ENCODE data around the gene RRAS2. TPM values are rescaled to one million over a fixed set of nuclear protein-coding genes. Genes with fewer than 3 reads are reported as not detected.
"Not testable (repeated sequence)": the region's sequence is repeated elsewhere in the genome, so short reads cannot be mapped to it uniquely, and the experiment has no call there.

RRAS2 gene
- total and polyA plus RNA-seq, 4 donors = 21.2 to 73.5 (median 35.0) TPM

- Histone ChIP-seq H3K4me3 (no peak overlapping the region), H3K27me3 (ENCODE audit: control insufficient read depth in 3 of 3, insufficient read depth in 3 of 3, low read length in 2 of 3) (no peaks in the 10 kb centered on the region), H3K36me3 (ENCODE audit: control insufficient read depth in 4 of 4, insufficient read depth in 4 of 4, low read length in 4 of 4) (no peaks in the 10 kb centered on the region), H3K9me3 (ENCODE audit: control insufficient read depth in 4 of 4, insufficient read depth in 3 of 4, low read length in 3 of 4) (no peaks in the 10 kb centered on the region), H3K9ac (ENCODE audit: insufficient read depth in 1 of 2, low read length in 2 of 2) (no peak overlapping the region), H3K4me1 (ENCODE audit: control insufficient read depth in 5 of 5, insufficient read depth in 5 of 5, low read length in 5 of 5) (no peaks in the 10 kb centered on the region), H3K27ac (ENCODE audit: low read depth in 1 of 2, low read length in 1 of 2) (no peak overlapping the region)
- DNase-seq = no peak
- ATAC-seq (ENCODE audit: insufficient read depth, low FRiP score) = no peak
- 96 to 98% methylated on average over 7 of the region's 7 CpGs for WGBS, 2 donors
- TF ChIP-seq, protein P1, sequence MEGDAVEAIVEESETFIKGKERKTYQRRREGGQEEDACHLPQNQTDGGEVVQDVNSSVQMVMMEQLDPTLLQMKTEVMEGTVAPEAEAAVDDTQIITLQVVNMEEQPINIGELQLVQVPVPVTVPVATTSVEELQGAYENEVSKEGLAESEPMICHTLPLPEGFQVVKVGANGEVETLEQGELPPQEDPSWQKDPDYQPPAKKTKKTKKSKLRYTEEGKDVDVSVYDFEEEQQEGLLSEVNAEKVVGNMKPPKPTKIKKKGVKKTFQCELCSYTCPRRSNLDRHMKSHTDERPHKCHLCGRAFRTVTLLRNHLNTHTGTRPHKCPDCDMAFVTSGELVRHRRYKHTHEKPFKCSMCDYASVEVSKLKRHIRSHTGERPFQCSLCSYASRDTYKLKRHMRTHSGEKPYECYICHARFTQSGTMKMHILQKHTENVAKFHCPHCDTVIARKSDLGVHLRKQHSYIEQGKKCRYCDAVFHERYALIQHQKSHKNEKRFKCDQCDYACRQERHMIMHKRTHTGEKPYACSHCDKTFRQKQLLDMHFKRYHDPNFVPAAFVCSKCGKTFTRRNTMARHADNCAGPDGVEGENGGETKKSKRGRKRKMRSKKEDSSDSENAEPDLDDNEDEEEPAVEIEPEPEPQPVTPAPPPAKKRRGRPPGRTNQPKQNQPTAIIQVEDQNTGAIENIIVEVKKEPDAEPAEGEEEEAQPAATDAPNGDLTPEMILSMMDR (IDR thresholded peaks at IDR 0.05; ENCODE audit: control extremely low read depth, extremely low read depth) = no peak
Measured at GRCh38 chr11:14347494-14347893, 11.5 kb downstream of the RRAS2 start.

GRCh38 chr11:14346303-14346955 is 12.6 kb downstream of the RRAS2 start:
- DNase-seq = no peak
- WGBS, 2 donors = 95 to 98% methylated on average over 2 of the region's 2 CpGs
- no peak overlapping the region for H3K27ac ChIP-seq (ENCODE audit: low read depth in 1 of 2, low read length in 1 of 2)
- H3K4me1 ChIP-seq (ENCODE audit: control insufficient read depth in 5 of 5, insufficient read depth in 5 of 5, low read length in 5 of 5) = peaks cover 0 to 4% (median 0%) of the 10 kb centered on the region in 5 donors
- H3K9me3 ChIP-seq (ENCODE audit: control insufficient read depth in 4 of 4, insufficient read depth in 3 of 4, low read length in 3 of 4) = no peaks in the 10 kb centered on the region
- H3K9ac ChIP-seq (ENCODE audit: insufficient read depth in 1 of 2, low read length in 2 of 2) = no peak overlapping the region
- no peak overlapping the region for H3K4me3 ChIP-seq
- no peak for ATAC-seq (ENCODE audit: insufficient read depth, low FRiP score)
- H3K27me3 ChIP-seq (ENCODE audit: control insufficient read depth in 3 of 3, insufficient read depth in 3 of 3, low read length in 2 of 3) = no peaks in the 10 kb centered on the region
- no peaks in the 10 kb centered on the region for H3K36me3 ChIP-seq (ENCODE audit: control insufficient read depth in 4 of 4, insufficient read depth in 4 of 4, low read length in 4 of 4)
- TF ChIP-seq, protein P1 (IDR thresholded peaks at IDR 0.05; ENCODE audit: control extremely low read depth, extremely low read depth) = no peak

- H3K4me3 ChIP-seq = no peak overlapping the region
- DNase-seq (no peak), ATAC-seq (ENCODE audit: insufficient read depth, low FRiP score) (no peak)
- WGBS, 2 donors = 87% methylated on average over 1 of the region's 1 CpG
- no peaks in the 10 kb centered on the region for H3K36me3 ChIP-seq (ENCODE audit: control insufficient read depth in 4 of 4, insufficient read depth in 4 of 4, low read length in 4 of 4)
- peaks cover 0 to 4% (median 0%) of the 10 kb centered on the region in 5 donors for H3K4me1 ChIP-seq (ENCODE audit: control insufficient read depth in 5 of 5, insufficient read depth in 5 of 5, low read length in 5 of 5)
- no peaks in the 10 kb centered on the region for H3K9me3 ChIP-seq (ENCODE audit: control insufficient read depth in 4 of 4, insufficient read depth in 3 of 4, low read length in 3 of 4)
- no peak overlapping the region for H3K27ac ChIP-seq (ENCODE audit: low read depth in 1 of 2, low read length in 1 of 2)
- TF ChIP-seq, protein P1 (IDR thresholded peaks at IDR 0.05; ENCODE audit: control extremely low read depth, extremely low read depth) = no peak
- no peaks in the 10 kb centered on the region for H3K27me3 ChIP-seq (ENCODE audit: control insufficient read depth in 3 of 3, insufficient read depth in 3 of 3, low read length in 2 of 3)
- H3K9ac ChIP-seq (ENCODE audit: insufficient read depth in 1 of 2, low read length in 2 of 2) = no peak overlapping the region
Measured at GRCh38 chr11:14345668-14346067, 13.3 kb downstream of the RRAS2 start.

GRCh38 chr11:14345016-14345415 is 14.0 kb downstream of the RRAS2 start:
- not testable (repeated sequence) for H3K36me3 ChIP-seq (ENCODE audit: control insufficient read depth in 4 of 4, insufficient read depth in 4 of 4, low read length in 4 of 4); DNase-seq; H3K27me3 ChIP-seq (ENCODE audit: control insufficient read depth in 3 of 3, insufficient read depth in 3 of 3, low read length in 2 of 3); H3K27ac ChIP-seq (ENCODE audit: low read depth in 1 of 2, low read length in 1 of 2); H3K9ac ChIP-seq (ENCODE audit: insufficient read depth in 1 of 2, low read length in 2 of 2); H3K4me1 ChIP-seq (ENCODE audit: control insufficient read depth in 5 of 5, insufficient read depth in 5 of 5, low read length in 5 of 5); ATAC-seq (ENCODE audit: insufficient read depth, low FRiP score); H3K9me3 ChIP-seq (ENCODE audit: control insufficient read depth in 4 of 4, insufficient read depth in 3 of 4, low read length in 3 of 4); H3K4me3 ChIP-seq
- 94 to 100% methylated on average over 5 of the region's 5 CpGs for WGBS, 2 donors
